ENCODE results near the gene GRWD1.

GRCh38 chr19:48413879-48414587 is 31.8 kb upstream of the GRWD1 start:
- no peak for TF ChIP-seq CTCF (IDR thresholded peaks at IDR 0.05; ENCODE audit: insufficient read depth, low read depth, low read length)
- no peak for TF ChIP-seq EZH2 (IDR thresholded peaks at IDR 0.05; ENCODE audit: insufficient read depth, low read length)

Measured in astrocyte (in vitro differentiated cells and primary cell).